Hepatocyte (in vitro differentiated cells): ENCODE measurements around the gene ACHE. TPM values are rescaled to one million over a fixed set of nuclear protein-coding genes. Genes with fewer than 3 reads are reported as not detected.
A peak's percentile ranks its signal among the peaks of the same experiment; 100 is the strongest.

ENCODE experiments used
- DNase-seq: peaks from one replicate; pipeline ENCODE4 v3.0.0-alpha.2; 2016; ENCODE audit warnings: low spot score
- H2AFZ ChIP-seq: fragments of 200-600 bp; sonication (generic); 2 replicates; pipeline ENCODE4 v1.6.0; 2016; ENCODE audit warnings: antibody characterized with exemption, mild to moderate bottlenecking
- H3K27ac ChIP-seq: fragments of 200-600 bp; sonication (generic); 2 replicates; pipeline ENCODE4 v1.5.1; 2016; ENCODE audit warnings: mild to moderate bottlenecking
- H3K27me3 ChIP-seq: fragments of 200-600 bp; sonication (generic); 2 replicates; pipeline ENCODE4 v1.6.1; 2016
- H3K36me3 ChIP-seq: fragments of 200-600 bp; sonication (generic); replicated peaks from 2 replicates; pipeline ENCODE4 v1.5.1; 2016; ENCODE audit warnings: low read depth; ENCODE audit not compliant: insufficient read depth
- H3K4me1 ChIP-seq: fragments of 200-600 bp; sonication (generic); 2 replicates; pipeline ENCODE4 v1.5.1; 2016; ENCODE audit warnings: mild to moderate bottlenecking, moderate library complexity; ENCODE audit not compliant: insufficient read depth
- H3K4me2 ChIP-seq: fragments of 200-600 bp; sonication (generic); 2 replicates; pipeline ENCODE4 v1.6.0; 2016
- H3K4me3 ChIP-seq: fragments of 200-600 bp; sonication (generic); 2 replicates; pipeline ENCODE4 v1.5.1; 2016; ENCODE audit warnings: mild to moderate bottlenecking
- H3K79me2 ChIP-seq: fragments of 200-600 bp; sonication (generic); 2 replicates; pipeline ENCODE4 v1.6.0; 2017; ENCODE audit warnings: mild to moderate bottlenecking
- H3K9me2 ChIP-seq: fragments of 200-600 bp; sonication (generic); replicated peaks from 2 replicates; pipeline ENCODE4 v1.6.0; 2017; ENCODE audit warnings: mild to moderate bottlenecking; ENCODE audit not compliant: insufficient read depth
- H3K9me3 ChIP-seq: fragments of 200-600 bp; sonication (generic); 2 replicates; pipeline ENCODE4 v1.5.1; 2016; ENCODE audit warnings: low read depth, mild to moderate bottlenecking
- H4K20me1 ChIP-seq: fragments of 200-600 bp; sonication (generic); 2 replicates; pipeline ENCODE4 v1.6.0; 2016; ENCODE audit warnings: mild to moderate bottlenecking; ENCODE audit not compliant: insufficient read depth, poor library complexity, severe bottlenecking
- EZH2 ChIP-seq: fragments of 200-600 bp; sonication (generic); IDR thresholded peaks from 2 replicates; pipeline ENCODE4 v1.6.1; 2016; ENCODE audit warnings: antibody characterized with exemption, mild to moderate bottlenecking, borderline replicate concordance
- EZH2phosphoT487 ChIP-seq: fragments of 200-600 bp; sonication (generic); IDR thresholded peaks from one replicate; pipeline ENCODE4 v1.6.1; 2018; ENCODE audit warnings: antibody characterized with exemption, mild to moderate bottlenecking, low read depth, moderate library complexity; ENCODE audit not compliant: unreplicated experiment, severe bottlenecking
- WGBS: methylation state at CpG from one replicate; pipeline ENCODE4 v1.1.6; 2016; ENCODE audit warnings: low lambda C conversion rate; ENCODE audit errors: missing lambda C conversion rate; 5-methylcytosine and 5-hydroxymethylcytosine counted together
- polyA plus RNA-seq: library from polyadenylated mRNA; unstranded; fragments of >200 nt; fragmentation: Nextera tagmentation; extraction: Ambion mirVana; gene quantifications from 2 replicates; pipeline ENCODE4 v1.2.1, GENCODE V29; 2016
- total RNA-seq: library from RNA; depleted of rRNA; stranded (reverse); fragments of >200 nt; gene quantifications from 2 replicates; pipeline ENCODE4 v1.2.3, GENCODE V29; 2014
- TF ChIP-seq, protein P1 (sequence below): fragments of 200-600 bp; sonication (generic); IDR thresholded peaks from 2 replicates; pipeline ENCODE4 v1.5.1; 2016; ENCODE audit warnings: antibody characterized with exemption, mild to moderate bottlenecking; ENCODE audit not compliant: poor library complexity

ACHE gene
- total and polyA plus RNA-seq, 2 experiments from 2014 or later = 4.6 to 16.3 TPM

DNA sequence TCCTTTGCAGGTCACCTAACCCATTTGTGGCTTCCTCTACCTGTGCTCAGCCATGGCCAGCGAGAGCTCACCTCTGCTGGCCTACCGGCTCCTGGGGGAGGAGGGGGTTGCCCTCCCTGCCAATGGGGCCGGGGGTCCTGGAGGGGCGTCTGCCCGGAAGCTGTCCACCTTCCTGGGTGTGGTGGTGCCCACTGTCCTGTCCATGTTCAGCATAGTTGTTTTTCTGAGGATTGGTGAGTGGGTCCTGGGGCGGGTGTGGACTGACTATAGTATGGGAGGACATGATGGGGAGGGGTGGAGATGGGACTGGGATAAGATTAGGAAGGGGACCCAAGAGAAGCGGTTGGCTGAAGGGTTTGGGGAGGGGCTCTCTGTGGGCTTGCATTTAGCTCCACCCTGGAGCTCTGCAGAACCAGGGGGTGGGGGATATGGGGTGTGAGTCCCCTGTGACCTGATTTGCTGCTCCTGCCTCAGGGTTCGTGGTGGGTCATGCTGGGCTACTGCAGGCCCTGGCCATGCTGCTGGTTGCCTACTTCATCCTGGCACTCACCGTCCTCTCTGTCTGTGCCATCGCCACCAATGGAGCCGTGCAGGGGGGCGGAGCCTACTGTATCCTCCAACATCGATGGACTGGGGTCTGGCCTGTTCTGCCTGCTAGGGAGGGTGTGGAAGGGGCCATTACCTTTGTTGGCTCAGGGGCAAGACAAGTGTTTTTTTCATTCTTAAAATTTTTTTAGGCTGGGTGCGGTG is 41.4 kb downstream of the ACHE start:
- no peaks in the 10 kb centered on the region for H4K20me1 ChIP-seq
- peaks cover 18% of the 10 kb centered on the region for H3K79me2 ChIP-seq
- H3K9me2 ChIP-seq = no peaks in the 10 kb centered on the region
- DNase-seq = no peak
- no peaks in the 10 kb centered on the region for H3K9me3 ChIP-seq
- no peak overlapping the region for H3K27ac ChIP-seq
- no peaks in the 10 kb centered on the region for H3K36me3 ChIP-seq
- no peak overlapping the region for H3K4me3 ChIP-seq
- H3K27me3 ChIP-seq = no peaks in the 10 kb centered on the region
- H3K4me2 ChIP-seq = no peak overlapping the region
- H2AFZ ChIP-seq = no peak overlapping the region
- TF ChIP-seq, protein P1, sequence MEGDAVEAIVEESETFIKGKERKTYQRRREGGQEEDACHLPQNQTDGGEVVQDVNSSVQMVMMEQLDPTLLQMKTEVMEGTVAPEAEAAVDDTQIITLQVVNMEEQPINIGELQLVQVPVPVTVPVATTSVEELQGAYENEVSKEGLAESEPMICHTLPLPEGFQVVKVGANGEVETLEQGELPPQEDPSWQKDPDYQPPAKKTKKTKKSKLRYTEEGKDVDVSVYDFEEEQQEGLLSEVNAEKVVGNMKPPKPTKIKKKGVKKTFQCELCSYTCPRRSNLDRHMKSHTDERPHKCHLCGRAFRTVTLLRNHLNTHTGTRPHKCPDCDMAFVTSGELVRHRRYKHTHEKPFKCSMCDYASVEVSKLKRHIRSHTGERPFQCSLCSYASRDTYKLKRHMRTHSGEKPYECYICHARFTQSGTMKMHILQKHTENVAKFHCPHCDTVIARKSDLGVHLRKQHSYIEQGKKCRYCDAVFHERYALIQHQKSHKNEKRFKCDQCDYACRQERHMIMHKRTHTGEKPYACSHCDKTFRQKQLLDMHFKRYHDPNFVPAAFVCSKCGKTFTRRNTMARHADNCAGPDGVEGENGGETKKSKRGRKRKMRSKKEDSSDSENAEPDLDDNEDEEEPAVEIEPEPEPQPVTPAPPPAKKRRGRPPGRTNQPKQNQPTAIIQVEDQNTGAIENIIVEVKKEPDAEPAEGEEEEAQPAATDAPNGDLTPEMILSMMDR = no peak
- TF ChIP-seq EZH2phosphoT487 = no peak
- no peak for TF ChIP-seq EZH2
- whole genome bisulfite sequencing = 94% methylated on average over 14 of the region's 14 CpGs
- no peaks in the 10 kb centered on the region for H3K4me1 ChIP-seq

DNA sequence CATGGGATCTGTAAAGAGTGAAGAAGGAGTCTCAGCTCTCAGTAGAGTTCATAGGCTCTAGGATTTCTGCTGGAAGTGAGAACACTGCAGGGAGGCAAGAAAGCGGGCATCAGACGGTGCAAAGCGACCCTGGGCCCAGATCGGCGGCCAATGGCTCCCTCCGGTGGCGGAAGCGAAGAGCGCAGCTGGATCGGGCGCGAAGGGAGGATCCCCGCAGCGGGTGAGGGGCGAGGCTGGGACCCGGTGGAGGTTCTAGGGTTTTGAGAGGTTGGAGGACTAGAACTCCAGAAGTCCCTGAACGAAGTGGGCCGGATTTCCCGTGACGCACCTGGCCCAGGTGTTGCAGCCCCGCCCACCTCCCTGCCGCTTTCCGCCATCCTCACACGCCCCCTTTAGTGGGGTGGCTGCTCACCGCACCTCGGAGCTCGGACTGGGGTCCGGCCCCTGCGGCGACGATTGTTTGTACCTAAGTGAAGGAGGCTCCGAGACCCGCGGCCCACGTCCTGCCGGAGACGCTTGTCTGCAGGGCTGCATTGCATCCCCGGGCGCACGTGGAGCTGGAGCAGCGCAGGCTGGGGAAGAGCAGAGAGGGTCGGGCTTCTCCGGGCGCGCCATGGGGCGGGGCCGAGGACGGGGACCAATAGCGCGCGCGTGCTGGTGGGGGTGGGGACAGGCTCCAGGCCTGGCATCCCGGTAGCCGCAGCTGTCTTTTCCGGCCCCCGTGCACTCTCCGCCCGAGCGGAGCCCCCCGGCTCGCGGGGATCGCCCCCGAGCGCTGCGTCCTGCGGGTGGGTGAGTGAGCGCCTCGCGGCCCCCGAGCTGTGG is 43.4 kb downstream of the ACHE start, which contains the start of gene SLC12A9:
Gene SLC12A9, plus strand, starts transcription at position 666 of the 825 bp plus-strand sequence. CDS start 1,485 bp downstream, outside the sequence.
- Histone ChIP-seq H3K27ac (peak within 1 kb of the TSS; percentile 8), H3K9me2 (no peaks in the 10 kb centered on the region), H3K27me3 (no peaks in the 10 kb centered on the region), H3K4me3 (peak within 1 kb of the TSS; percentile 96), H3K4me1 (no peaks in the 10 kb centered on the region), H3K36me3 (no peaks in the 10 kb centered on the region), H3K4me2 (peak within 1 kb of the TSS; percentile 97), H3K79me2 (peaks cover 18% of the 10 kb centered on the region), H3K9me3 (no peaks in the 10 kb centered on the region), H4K20me1 (no peaks in the 10 kb centered on the region), H2AFZ (peak within 1 kb of the TSS; percentile 88)
- 1% methylated on average over 42 of the region's 71 CpGs for WGBS
- no peak for TF ChIP-seq EZH2phosphoT487
- TF ChIP-seq, protein P1 = peak; percentile 97
- DNase-seq = peak; percentile 95

DNA sequence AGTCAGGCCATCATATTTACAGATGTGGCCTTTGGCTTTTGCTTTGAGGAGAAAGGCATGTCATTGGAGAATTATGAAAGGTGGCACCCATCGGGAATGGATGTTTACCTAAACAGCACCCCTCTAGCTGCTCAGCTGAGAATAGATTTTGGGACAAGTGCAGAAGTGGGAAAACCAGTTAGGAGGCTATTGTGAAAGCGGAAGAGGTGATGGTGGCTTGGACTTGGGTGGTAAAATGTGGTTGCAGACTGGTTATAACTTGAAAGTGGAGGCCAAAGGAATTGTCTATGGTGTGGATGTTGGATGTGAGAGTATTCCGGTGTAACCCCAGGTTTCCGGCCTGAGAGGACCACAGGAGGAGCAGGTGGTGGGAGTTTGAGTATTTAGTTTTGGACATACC is 48.3 kb downstream of the ACHE start:
- TF ChIP-seq, protein P1 = no peak
- TF ChIP-seq EZH2phosphoT487 (no peak), EZH2 (no peak)

More for the DNA sequence above, 48.3 kb downstream of the ACHE start:
- Histone ChIP-seq H3K36me3 (no peaks in the 10 kb centered on the region), H3K27me3 (no peaks in the 10 kb centered on the region), H3K27ac (no peak overlapping the region), H3K9me2 (no peaks in the 10 kb centered on the region), H3K4me1 (no peaks in the 10 kb centered on the region), H2AFZ (no peak overlapping the region), H3K79me2 (no peaks in the 10 kb centered on the region), H3K4me3 (no peak overlapping the region), H3K4me2 (no peak overlapping the region), H4K20me1 (no peaks in the 10 kb centered on the region), H3K9me3 (no peaks in the 10 kb centered on the region)
- no peak for DNase-seq
- 99% methylated on average over 4 of the region's 4 CpGs for WGBS
